Hematopoietic multipotent progenitor cell treated with erythropoietin and hydrocortisone succinate and interleukin-3 and kit ligand, for 8 days (in vitro differentiated cells): ENCODE data around the gene ASCL2.

Source experiments
- DNase-seq: peaks from one replicate; pipeline ENCODE4 v3.0.0-alpha.2; 2015

The ASCL2 gene

DNA sequence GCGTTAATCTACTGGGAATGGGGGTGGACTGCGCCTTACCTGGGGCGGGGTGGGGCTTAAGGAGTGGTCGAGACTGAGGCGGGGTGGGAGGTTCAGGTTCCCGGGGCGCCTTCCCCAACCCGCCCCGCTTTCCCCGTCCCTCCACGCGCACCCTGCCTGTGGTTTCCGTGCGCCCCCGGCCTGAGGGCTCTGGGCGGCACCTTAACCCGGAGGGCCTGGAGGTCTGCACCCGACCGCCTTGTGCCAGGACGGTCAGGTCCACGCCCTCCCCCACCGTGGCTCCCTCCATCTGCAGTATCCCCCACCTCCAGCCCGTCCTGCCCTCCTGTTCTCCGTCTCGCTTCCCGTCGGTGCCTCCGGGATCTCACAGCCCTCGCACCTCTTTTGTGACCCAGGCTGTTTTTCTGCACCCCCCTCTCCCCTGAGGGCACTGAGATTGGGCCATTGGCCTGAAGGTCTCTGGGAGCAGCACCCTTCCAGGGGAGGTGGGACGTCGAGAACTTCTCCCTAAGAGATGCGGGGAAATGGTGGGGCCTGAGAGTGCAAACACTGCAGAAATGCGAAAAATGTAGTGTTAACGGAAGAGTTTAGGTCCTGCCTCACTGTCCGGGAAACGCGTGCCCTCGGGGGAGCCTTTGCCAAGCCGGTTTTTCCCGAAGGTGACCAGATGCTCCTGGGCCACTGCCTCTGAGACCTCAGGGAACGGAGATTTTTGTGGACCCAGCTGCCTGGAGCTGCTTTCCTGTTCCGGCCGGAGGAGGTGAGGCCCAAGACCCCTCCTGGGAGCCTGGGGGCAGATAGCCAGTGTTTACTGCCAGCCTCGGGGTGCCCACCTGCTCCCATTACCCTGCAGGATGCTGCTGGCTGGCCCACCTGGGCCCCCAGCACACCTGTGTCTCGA, 1.2 kb upstream of the ASCL2 start:
- DNase-seq = no peak

DNA sequence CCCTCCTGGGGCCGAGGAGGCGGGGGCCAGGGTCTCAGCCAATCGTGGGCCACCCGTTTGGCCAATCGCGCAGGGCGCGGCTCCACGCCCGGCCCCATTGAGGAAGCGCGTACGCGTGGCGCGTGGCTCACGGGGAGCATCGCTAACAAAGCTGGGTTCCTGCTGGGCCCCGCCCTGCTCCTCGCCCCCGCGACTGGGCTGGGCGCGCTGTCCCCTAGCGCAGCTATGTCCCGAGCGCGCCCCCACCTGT, 614 bp upstream of the ASCL2 start:
- no peak for DNase-seq

DNA sequence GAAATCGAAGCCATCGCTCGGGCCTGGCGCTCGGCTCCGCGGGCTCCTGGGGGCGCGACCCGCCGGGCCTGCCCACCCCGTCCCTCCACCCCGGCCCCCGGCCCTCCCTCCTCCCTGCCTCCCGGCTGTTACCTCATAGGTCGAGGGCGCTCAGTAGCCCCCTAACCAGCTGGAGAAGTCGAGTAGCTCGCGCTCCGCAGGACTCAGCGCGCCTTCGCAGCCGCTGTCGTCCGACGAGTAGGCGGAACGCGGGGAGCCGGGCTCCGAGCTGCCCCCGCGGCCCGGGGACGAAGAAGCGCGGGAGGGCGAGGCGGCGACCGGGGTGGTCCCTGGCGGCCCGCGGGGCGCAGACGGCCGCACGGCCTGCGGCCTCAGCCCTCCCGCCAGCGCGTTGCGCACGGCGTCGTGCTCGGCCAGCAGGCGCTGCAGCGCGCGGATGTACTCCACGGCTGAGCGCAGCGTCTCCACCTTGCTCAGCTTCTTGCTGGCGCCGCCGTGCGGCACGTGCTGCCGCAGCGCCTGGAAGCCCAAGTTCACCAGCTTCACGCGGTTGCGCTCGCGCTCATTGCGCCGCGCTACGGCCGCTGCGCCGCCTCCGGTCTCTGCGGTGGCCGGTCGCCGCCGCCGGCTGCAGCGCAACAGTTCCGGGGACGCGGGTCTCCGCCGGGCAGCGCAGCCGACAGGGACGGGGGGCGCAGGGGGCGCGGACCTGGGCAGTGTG, 627 bp downstream of the ASCL2 start:
- peak; percentile 56 for DNase-seq

DNA sequence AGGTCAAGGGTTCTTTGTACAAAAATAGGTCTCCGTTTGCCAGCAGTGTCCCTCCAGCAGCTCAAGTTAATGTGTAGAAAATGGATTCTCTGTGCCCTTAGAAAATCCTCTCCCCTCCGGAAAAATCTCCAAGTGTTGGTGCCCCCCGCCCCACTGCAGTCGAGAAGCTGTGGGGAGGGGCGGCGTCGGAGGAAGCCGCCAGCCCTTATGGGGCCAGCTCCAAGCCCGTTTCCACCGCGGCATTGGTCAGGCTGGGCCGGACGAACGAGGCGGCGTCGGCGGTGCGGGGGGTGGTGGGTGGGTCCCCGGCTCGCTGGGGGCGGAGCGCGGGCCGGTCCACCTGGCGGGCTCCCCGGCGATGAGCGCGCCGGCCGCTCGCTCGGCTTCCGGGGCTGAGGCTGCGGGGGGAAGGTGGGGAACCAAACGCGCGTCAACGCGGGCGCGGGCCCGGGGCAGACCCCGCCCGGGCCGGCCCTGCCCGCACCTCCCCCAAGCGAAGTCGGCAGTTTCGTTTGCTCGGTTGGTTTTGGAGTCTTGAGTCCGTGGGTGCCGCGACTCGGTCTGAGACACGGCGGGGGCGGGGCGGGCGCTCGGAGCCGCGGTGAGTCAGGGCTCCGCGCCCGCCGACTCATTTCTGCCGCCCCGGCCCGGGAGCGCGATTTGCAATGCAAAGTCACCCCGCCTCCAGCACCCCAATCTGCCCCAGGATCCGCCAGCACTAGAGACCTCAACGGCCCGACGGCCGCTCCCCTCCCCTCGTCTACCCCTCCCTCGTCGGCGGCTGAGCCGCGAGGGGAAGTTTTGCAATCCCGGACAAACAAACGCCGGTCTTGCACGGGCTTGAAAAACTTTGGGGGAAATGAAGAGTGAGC, 1.4 kb downstream of the ASCL2 start:
- DNase-seq = no peak

DNA sequence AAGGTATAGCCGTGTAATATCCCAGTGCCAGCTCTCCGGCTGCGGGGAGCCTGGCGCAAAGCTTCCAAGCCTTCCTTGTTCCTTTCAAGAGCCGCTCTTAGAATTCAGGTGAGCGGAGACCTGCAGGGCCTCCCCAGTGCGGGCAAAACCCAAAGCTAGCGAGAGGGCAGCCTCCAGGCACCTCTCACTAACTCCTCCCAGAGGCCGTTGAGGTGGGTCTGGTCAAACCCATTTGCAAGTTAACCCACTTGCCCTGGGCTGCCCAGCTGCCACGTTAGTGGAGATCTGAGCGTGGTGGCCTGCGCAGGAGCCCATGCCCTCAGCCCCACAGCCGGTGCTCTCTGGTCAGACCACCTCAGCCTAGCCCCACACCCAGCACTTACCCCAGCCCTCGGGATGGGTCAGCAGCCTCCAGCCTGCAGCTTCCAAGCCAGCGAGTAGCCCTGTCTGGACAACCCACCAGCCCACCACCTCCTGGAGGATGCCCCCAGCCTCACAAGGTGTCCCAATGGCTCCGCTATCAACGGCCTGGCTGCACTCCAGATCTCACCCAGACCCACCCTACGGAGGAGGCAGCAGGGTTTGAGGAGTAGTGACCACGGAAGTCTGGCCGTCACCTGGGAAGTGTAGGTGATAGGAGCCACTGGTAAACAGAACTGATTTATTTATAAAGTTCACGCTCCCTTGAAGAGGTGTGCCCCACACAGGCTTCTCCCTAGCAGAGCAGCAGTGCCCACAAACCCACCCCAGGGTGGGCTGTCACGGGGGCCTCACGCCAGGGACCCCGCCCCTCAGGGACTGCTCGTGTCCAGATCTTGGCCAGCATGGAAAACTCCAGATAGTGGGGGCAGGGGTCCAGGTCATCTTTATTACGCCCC, 2.3 kb downstream of the ASCL2 start:
- DNase-seq = no peak

DNA sequence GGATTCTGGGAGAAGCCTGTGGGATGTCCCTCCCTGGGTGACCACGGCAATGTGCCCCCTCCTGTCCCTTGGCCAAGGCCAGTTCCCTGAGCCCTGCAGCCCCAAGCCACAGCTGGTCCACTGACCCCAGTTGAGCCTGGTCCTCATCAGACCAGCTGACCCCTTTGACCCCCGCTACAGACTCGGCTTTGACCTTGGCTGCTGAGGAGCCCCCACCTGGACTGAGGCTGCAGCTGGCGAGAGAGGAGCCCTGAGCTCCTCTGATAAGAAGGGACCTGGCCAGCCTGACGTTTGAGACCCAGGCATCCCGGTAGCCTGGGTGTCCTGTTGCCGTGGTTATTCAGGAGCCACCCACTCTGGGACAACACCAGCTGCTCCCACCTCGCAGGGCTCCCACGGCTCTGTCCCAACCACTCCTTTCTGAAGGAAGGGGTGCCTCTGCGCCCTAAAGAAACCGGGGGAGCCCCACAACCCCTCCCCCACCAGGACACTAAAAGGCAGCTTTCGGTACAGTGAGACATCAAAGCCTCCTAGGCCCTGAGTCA, 3.0 kb downstream of the ASCL2 start:
- DNase-seq = no peak

DNA sequence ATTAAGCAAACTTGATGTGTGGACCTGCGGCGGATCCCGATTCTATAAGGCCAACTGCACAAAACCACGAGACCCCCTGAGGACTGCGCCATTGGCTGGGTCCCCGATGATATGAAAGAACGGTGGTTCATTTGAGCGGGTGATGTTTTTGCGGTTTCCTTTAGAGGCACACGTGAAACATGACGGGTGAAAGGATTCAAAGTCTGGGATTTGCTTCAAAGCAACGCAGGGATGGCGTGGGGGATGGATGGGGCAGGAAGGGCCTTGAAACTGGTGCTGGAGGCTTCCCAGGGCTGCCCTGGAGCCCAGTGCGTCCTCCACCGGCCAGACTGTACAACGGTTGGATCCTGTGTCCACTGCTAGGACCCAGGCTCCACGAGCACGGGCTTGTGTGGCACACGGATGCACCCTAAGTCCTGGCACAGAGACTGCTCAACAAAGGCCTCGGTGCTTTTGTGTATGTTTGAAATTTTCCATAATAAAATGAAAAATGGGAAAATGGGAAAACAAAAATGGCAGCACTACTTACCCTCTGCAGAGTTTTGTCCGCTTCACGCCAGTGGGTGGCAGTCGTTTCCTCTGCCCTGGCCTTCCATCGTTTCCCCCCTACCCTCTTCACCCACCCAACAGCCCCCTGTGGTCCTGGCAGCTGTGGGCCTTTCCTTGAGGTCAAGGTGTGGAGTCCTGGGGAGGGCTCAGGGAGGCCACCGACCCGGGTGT, 3.6 kb downstream of the ASCL2 start:
- DNase-seq = no peak

DNA sequence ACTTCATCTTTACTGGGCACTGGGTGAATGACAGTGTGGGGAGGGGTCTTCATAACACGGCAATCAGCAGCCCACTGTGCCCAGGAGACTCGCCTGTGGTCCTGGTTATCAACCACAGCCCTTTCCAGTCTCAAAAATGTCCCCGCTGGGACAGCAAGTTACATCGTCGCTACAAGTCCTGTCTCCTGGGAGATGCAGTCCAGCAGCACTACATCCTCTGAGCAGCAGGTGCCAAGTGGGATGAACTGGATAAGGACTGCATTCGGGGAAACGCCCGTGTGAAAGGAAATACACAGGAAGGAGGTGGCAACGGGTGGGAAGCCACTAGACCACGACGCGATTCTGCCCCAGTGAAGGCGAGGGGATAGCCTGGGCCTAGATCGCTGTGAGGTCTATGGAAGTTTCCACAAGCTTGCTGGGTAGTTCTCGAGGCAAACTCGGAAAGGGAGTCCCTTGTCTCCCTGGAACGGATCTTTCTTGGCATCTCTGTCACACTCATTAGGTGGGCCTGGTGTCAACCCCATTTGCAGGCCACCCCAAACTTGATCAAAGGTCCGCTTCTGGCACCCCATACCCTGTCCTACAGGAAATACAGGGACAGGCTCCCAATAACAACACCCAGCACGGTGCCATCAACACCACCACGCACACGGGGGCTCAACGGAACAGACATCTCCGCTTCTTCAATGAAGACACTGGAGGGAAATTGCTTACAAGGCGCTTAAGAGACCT, 4.4 kb downstream of the ASCL2 start:
- DNase-seq = no peak

DNA sequence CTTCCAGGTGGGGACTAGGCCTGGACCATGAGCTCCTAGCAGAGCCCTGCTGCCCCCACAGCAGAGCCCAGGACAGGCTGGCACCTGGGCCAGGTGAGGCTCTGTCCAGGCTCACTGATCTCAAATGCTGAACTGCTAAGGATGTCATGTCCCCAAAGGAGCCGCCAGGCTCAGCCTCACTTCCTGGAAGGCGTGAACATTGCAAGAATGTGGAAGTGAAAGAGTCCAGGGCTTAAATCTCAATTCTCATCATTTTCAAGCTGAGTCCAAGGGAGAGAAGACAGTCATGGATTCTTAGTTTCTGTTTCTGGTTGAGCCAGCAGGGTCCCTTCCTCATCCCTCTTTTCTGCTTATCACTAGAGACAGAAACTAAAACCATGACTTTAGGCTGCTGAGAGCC, 5.0 kb downstream of the ASCL2 start:
- DNase-seq = no peak

DNA sequence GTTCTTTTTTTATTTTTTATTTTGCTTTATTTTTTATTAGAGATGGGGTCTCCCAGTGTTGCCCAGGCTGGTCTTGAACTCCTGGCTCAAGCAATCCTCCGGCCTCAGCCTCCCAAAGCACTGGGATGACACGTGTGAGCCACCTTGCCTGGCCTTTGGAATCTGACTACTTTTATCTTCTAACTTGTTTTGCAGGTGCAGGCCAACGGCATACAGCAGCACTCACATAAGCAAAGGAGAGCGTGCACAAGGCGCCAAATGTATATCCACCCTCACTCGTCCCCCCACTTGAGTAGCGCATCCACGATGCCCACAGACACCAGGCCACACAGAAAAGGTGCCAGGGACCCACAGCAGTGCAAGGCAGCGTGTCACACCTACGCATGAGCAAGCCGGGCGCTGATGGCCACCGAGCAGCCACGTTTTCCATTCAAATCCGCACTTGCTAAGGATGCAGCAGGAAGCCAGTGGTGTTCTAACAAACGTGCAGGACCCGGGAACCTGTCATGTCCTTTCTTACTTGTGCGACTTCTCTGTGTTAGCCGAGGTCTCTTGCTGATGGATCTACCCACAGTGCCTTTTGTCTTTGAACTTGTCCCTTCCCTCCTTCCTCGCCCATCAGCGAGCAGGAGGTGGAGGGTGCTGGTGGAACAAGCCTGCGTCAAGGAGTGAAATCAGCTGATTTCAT, 5.9 kb downstream of the ASCL2 start:
- DNase-seq = no peak

DNA sequence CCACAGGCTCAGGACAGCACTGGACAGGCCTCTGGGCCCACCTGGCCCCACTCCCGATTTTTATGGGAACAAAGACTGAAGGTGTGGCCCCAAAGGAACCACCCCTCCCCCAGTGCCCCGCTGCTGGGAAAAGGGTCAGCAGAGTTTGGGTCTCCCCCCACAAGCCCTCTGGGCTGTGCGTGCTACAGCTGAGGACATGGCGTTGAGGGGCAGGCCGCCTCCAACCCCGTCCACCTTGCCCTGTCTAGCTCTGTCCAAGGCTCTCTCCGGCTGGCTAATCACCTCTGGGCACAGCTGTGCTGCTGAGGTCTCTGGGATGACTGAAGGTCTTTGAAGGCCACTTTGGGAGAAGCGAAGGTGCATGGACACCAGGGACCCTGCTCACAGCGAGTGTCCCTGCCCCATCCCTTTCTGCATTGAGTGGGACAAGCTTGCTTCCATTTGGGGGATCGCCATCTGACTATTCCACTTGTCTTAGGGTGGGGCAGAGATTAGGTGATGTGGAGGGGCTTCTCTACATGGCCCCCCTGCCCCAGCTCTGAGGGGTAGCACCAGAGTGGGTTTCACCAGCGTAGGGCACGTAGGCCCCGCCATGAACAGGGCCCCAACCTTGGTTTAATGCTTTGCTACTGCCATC, 6.5 kb downstream of the ASCL2 start:
- no peak for DNase-seq

DNA sequence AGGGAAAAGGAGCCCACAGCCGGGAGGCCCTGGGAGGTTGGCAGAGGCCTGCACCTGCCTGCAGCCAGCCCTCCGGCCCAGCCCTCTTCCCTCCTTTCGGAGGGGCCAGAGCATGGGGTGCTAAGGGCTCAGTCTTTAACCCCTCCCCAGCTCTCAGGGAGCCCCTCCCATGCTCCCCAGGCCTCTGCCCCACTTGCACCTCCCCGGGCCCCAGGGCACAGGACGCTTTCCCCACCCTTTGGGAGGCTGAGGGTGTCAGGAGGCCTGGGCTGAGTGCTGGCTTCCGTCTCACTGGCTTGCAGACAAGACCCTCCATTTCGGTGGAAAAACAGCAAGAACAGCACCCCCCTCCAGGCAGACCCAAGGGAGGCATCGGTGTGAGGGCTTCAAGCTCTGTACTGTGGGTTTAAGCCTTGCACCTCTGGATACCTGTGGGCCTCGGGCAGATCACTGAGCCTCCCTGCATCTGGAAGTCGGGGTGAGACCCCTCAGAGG, 7.3 kb downstream of the ASCL2 start:
- DNase-seq = no peak

DNA sequence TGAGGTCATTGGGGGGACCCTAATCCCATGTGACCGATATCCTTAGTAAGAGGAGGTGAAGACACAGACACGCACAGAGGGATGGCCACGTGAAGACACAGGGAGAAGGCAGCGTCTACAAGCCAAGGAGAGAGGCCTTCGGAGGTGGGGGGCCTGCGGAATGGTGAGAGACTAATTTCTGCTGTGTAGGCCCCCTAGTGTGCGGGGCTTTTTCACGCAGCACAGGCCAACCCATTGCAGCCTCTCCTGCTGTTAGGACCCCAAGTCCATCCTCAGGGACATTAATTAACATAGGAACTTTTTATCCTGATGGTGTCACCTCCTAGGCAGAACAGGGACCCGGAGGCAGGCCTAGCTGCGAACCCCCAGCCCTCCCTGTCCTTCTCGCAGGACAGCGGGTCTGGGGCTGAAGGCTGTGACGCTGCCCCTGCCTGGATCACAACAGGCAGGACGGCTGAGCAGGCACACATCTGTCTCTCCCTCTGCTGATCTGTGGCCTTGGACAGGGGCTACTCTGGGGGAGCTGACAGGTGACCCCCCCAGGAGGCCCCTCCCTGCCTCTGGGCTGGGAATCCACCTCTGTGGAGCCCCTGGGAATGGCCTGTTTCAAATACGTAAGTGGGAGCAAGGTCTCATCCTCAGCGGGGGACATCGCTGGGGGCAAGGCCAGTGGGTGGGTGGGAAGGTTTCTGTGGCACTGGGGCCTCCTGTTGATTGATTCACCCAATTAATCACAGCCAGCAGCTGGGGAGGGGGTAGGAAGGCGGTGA, 7.9 kb downstream of the ASCL2 start:
- no peak for DNase-seq

DNA sequence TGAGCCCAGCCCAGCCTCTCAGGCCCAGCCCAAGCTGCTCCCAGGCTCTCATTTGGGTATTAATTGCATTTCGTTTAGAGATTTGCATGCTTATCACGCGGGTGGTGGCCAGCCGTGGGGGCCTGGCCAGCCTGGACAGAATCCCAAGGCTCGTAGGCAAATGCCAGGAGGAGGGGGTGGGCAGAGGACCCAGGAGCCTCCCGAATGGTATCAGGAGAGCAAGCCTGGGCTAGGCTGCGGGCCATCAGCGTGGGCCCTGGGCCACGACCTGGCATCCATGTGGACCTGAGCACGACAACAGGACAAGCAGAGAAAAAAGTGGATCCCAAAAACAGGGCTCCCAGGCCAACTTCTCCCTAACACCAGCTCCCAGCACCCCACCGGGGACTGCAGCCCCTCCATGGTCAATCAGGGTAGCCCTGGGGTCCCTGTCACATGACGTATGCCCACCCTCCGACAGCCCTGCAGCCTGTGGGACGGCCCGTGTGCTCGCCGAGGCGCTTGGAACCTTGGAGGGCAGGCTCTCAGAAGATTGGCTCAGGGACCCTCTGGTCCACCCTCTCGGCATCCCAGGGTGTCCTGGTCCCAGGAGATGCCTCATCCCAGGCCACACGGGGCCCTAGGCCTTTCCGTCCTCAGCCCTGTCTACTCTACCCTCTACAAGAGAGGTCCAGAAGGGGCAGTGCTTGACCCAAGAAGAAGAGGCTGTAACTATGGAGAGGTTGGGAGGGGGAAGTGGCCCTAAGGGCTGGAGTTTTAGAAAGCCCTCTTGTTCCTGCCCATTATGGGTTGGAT, 8.8 kb downstream of the ASCL2 start:
- no peak for DNase-seq

DNA sequence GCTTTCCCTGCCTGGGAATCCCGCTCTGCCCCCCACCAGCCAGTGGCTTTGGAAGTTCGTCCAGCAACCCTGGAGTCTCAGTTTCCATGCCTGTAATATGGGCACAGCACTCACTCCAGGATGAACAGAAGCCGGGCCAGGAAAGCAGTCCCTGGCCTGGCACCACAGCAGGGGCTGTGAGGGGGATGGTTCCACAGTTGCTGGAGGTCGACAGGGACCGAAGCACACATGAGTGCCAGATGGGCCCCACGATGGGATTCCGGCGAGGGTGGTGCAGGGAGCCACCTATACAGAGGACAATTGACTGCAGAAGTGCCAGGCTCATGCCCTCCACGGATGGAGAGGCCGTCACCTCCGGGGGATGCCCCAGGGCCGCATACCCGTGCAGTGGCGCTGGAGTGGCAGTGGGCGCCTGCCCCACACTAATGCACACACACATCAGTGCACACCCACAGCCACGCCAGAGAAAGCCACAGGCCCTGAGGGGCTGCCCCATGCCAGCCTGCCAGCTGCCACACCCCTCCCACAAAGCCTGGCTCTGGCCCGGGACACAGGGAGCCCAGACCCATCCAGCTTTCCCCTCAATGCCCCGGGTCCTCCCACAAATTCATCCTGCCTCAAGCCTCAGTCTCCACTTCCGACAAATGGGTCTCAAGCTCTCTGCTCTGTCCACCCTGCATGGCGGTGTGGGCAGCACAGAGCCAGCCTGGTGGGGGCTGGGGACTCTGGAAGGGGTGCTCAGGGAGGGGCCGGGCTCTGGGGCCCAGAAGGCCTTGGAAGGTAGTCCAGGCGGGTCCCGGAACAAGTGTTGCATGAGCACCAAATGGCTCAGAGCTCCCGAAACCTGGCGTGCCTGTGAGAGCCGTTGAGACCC, 9.7 kb downstream of the ASCL2 start:
- no peak for DNase-seq

DNA sequence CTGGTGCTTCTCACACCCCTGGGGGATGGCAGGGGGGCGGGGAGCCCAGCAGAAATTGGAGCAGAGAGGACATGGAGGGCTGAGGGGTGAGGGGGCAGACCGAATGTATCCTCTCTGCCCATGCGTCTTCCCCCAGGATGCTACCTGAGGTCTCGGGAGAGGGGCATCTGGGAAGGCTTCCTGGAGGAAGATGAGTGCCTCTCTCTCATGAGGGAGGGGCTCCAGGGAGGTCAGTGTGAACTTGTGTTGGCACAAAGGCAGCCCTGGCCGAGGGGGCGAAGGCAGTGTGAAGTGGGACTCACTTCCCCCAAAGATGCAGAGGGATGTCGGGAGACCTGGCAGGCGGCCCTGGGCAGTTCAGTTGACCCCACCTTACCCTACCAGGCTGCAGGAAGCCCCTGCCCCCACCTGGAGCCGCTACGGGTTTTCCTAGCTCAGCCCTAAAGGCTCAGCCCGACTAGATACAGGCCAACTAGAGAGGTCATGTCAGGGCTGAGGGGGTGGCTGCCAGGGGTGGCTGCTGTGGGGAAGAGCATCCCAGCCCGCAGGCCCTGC, 10.4 kb downstream of the ASCL2 start:
- no peak for DNase-seq

DNA sequence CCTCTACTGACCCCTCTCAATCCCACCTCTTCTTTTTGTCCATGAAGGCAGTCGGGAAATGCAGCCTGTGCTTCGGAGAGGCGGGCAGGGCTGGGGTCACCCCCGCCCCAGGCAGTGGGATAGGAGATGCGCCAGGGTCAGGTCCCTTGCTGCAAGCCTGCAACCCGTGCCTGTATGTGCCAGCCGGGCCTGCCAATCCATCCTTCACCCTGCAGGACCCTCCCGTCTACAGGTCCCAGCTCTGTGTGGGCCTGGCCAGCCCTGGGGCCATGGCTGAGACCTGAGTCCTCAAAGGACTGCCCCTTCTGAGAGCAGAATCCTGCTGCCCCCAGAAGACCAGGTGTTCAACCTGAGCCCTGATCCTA, 10.9 kb downstream of the ASCL2 start:
- no peak for DNase-seq
